Testis (tissue), 3 donors: ENCODE measurements around the gene KDM4C. TPM values are rescaled to one million over a fixed set of nuclear protein-coding genes. Genes with fewer than 3 reads are reported as not detected.

Source experiments
- DNase-seq: peaks from one replicate; pipeline ENCODE4 v3.0.0-alpha.2; 2019
- H3K27ac ChIP-seq, 2 donors: fragments of 200-600 bp; sonication (generic); one replicate each; pipeline ENCODE4 v1.5.1; 2019
- H3K27me3 ChIP-seq: fragments of 200-600 bp; sonication (generic); one replicate; pipeline ENCODE4 v1.5.1; 2019
- H3K36me3 ChIP-seq: fragments of 200-600 bp; sonication (generic); one replicate; pipeline ENCODE4 v1.5.1; 2017; ENCODE audit warnings: low read depth; ENCODE audit errors: missing control alignments
- H3K4me1 ChIP-seq: fragments of 200-600 bp; sonication (generic); one replicate; pipeline ENCODE4 v1.5.1; 2019
- H3K4me3 ChIP-seq, 2 donors: fragments of 200-600 bp; sonication (generic); one replicate each; pipeline ENCODE4 v1.5.1; 2017 to 2019
- H3K9me3 ChIP-seq: fragments of 200-600 bp; sonication (generic); one replicate; pipeline ENCODE4 v1.5.1; 2017
- POLR2A ChIP-seq: fragments of 450-650 bp; IDR thresholded peaks from one replicate; pipeline ENCODE4 v1.6.1; 2017; ENCODE audit warnings: antibody characterized with exemption, mild to moderate bottlenecking, moderate library complexity
- WGBS, 2 donors: methylation state at CpG; one replicate each; pipeline ENCODE4 v1.1.5; 2018; 5-methylcytosine and 5-hydroxymethylcytosine counted together
- intact Hi-C: fragments of 100-400 bp; cut with DNase I; formaldehyde crosslinking; loops from one replicate; pipeline ENCODE4 v1.15.1; 2023; ENCODE audit warnings: low total_unique reads
- polyA plus RNA-seq: library from polyadenylated mRNA; stranded (reverse); fragments of 350-450 nt; fragmentation: Illumina TruSeq; extraction: RNeasy Lipid Tissue Mini Kit (QIAGEN cat#74804); gene quantifications from one replicate; pipeline ENCODE4 v1.2.3, GENCODE V29; 2014; ENCODE audit warnings: low read depth, low replicate concordance; ENCODE audit not compliant: insufficient read depth
- total RNA-seq, 2 donors: library from RNA; depleted of rRNA; stranded (reverse); fragments of >200 nt; gene quantifications; one replicate each; pipeline ENCODE4 v1.2.3, GENCODE V29; 2016
- TF ChIP-seq, protein P1 (sequence below), 3 experiments: fragments of 450-650 bp in 2 of 3; fragments of 200-600 bp in 1 of 3; sonication (generic) in 1 of 3; IDR thresholded peaks; one replicate each; pipeline ENCODE4 v1.5.1; 2016 to 2019; ENCODE audit warnings: antibody characterized with exemption in 3 of 3, mild to moderate bottlenecking in 2 of 3, moderate library complexity in 1 of 3

The KDM4C gene
- total and polyA plus RNA-seq, 3 donors from 2014 or later: 16.7 to 58.8 (median 48.8) TPM

- WGBS, 2 donors: 52 to 63% methylated on average over 4 of the region's 4 CpGs
- DNase-seq: no peak
- no peaks in the 10 kb centered on the region for H3K4me1 ChIP-seq
- H3K36me3 ChIP-seq: no peaks in the 10 kb centered on the region
- no peaks in the 10 kb centered on the region for H3K27me3 ChIP-seq
- no peak overlapping the region for H3K4me3 ChIP-seq
- TF ChIP-seq, protein P1, sequence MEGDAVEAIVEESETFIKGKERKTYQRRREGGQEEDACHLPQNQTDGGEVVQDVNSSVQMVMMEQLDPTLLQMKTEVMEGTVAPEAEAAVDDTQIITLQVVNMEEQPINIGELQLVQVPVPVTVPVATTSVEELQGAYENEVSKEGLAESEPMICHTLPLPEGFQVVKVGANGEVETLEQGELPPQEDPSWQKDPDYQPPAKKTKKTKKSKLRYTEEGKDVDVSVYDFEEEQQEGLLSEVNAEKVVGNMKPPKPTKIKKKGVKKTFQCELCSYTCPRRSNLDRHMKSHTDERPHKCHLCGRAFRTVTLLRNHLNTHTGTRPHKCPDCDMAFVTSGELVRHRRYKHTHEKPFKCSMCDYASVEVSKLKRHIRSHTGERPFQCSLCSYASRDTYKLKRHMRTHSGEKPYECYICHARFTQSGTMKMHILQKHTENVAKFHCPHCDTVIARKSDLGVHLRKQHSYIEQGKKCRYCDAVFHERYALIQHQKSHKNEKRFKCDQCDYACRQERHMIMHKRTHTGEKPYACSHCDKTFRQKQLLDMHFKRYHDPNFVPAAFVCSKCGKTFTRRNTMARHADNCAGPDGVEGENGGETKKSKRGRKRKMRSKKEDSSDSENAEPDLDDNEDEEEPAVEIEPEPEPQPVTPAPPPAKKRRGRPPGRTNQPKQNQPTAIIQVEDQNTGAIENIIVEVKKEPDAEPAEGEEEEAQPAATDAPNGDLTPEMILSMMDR (IDR thresholded peaks at IDR 0.05): no peak
- no peak for TF ChIP-seq POLR2A
- intact Hi-C loops: no loop called here
- no peak overlapping the region for H3K27ac ChIP-seq
- H3K9me3 ChIP-seq: no peaks in the 10 kb centered on the region
Observed at GRCh38 chr9:6811436-6811835, 53.7 kb downstream of the KDM4C start.

DNA sequence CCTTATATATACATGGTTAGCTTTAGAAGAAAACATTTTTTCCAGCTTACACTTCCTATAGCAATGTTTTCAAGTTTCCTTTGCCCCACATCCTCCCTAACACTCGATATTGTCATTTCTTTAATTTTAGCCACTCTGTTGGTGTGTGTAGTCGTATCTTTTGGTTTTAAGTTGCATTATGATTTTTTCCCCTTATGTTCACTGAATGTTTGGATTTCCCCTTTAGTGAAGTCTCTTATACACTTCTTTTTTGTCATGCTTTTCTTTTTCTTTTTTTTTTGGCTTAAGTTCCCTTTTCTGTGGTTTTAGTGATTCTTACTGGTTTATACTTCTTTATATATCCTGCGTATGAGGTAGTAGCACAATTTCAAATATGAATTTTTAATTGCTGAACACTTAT lies 58.8 kb downstream of the KDM4C start:
- H3K4me1 ChIP-seq: no peaks in the 10 kb centered on the region
- no peaks in the 10 kb centered on the region for H3K27me3 ChIP-seq
- no peaks in the 10 kb centered on the region for H3K36me3 ChIP-seq
- intact Hi-C loops: no loop called here
- 82 to 88% methylated on average over 3 of the region's 3 CpGs for WGBS, 2 donors
- no peak overlapping the region for H3K27ac ChIP-seq
- H3K9me3 ChIP-seq: no peaks in the 10 kb centered on the region
- DNase-seq: no peak
- TF ChIP-seq, protein P1 (IDR thresholded peaks at IDR 0.05): no peak
- TF ChIP-seq POLR2A: no peak
- no peak overlapping the region for H3K4me3 ChIP-seq

DNA sequence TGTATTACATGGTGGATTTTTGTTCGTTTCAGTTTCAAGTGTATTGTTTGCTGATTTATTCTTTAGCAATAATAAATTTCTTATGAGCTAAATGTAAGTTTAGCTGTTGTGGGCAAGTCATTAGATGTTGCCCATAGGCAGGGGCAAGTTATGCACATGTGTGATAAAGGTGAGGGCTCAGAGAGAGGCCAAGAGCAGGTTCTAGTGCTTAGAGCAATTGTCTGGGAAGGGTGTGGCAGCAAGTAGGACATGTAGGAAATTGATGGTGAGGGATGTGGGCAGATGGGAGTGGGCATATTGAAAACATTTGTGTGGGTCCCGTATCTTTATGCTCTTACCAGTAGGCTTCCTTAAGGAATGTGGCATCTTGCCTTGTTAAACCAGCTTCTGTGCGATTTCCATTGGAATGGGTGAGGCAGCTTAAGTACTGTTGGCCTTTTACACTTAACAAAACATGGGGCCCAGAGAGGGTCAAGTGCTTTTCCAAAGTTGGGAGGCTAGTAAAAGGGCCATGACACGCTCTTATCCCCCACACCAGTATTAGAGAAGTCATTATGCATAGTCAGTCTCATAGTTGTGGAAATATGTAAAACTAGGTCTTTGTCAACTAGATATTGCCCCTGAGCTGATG lies 60.6 kb downstream of the KDM4C start:
- Histone ChIP-seq H3K27ac (no peak overlapping the region), H3K27me3 (no peaks in the 10 kb centered on the region), H3K36me3 (no peaks in the 10 kb centered on the region), H3K9me3 (no peaks in the 10 kb centered on the region), H3K4me1 (no peaks in the 10 kb centered on the region), H3K4me3 (no peak overlapping the region)
- no peak for DNase-seq
- WGBS, 2 donors: 88 to 92% methylated on average over 4 of the region's 4 CpGs
- intact Hi-C loops: no loop called here
- TF ChIP-seq POLR2A: no peak
- TF ChIP-seq, protein P1 (IDR thresholded peaks at IDR 0.05): no peak

GRCh38 chr9:6819112-6819511 lies 61.3 kb downstream of the KDM4C start:
- TF ChIP-seq, protein P1 (IDR thresholded peaks at IDR 0.05): no peak
- TF ChIP-seq POLR2A: no peak
- Histone ChIP-seq H3K36me3 (no peaks in the 10 kb centered on the region), H3K27me3 (no peaks in the 10 kb centered on the region), H3K4me3 (no peak overlapping the region), H3K27ac (no peak overlapping the region), H3K9me3 (no peaks in the 10 kb centered on the region), H3K4me1 (no peaks in the 10 kb centered on the region)
- WGBS, 2 donors: 96 to 100% methylated on average over 2 of the region's 2 CpGs
- no peak for DNase-seq
- intact Hi-C loops: no loop called here

DNA sequence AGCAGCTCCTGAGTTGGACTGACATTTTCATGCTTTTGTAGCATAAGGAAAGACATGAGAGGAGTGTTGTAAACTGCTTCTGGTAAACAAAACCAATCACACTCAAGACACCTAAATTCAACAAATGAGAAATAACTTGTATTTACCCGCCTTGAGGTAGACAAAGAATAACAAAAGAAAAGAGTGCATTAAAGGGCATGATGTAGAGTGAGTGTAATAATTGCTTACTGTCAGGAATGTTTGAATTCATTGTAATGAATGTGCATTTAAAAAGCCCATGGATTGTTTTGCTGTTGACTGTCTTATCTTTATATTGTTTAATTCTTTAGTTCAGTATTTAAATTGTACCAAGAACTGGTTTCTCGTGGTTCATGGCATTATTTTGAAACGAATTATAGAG lies 61.8 kb downstream of the KDM4C start:
- Histone ChIP-seq H3K9me3 (no peaks in the 10 kb centered on the region), H3K4me3 (no peak overlapping the region), H3K27ac (no peak overlapping the region), H3K4me1 (no peaks in the 10 kb centered on the region), H3K27me3 (no peaks in the 10 kb centered on the region), H3K36me3 (no peaks in the 10 kb centered on the region)
- intact Hi-C loops: no loop called here
- DNase-seq: no peak
- TF ChIP-seq, protein P1 (IDR thresholded peaks at IDR 0.05): no peak
- TF ChIP-seq POLR2A: no peak
- WGBS, 2 donors: 87 to 96% methylated on average over 3 of the region's 3 CpGs
